Measurements from ENCODE around the gene MAFB.

GRCh38 chr20:40666336-40666735 is 22.7 kb downstream of the MAFB start:
- TF ChIP-seq POLR2AphosphoS5 (IDR thresholded peaks at IDR 0.05; ENCODE audit: insufficient read depth in 1 of 2, low read depth in 1 of 2) (no peak), CTCF (IDR thresholded peaks at IDR 0.05) (no peak), POLR2A (IDR thresholded peaks at IDR 0.05) (no peak)

Measured in vagina (tissue), 2 donors.